K562 (cell line): ENCODE results near the gene BAZ2A. TPM values are rescaled to one million over a fixed set of nuclear protein-coding genes. Genes with fewer than 3 reads are reported as not detected.

ENCODE experiments used
- ATAC-seq: fragments of 200-7000 bp; cut with Tn5 transposase; 3 replicates; pipeline ENCODE4 v1.9.1; 2020; ENCODE audit warnings: moderate library complexity
- BruUV-seq: library from RNA; stranded (reverse); fragments of 400-500 nt; replicated peaks from 2 replicates; lab custom pipeline; 2021; lab: Mats Ljungman, UMichigan
- CTCF ChIA-PET: fragments of 300-600 bp; formaldehyde crosslinking; extraction: SDS; loops from one replicate; lab custom pipeline; 2021; ENCODE audit warnings: low intra/inter-chr PET ratio; lab: Yijun Ruan, JAX
- POLR2A ChIA-PET: fragments of 300-600, 350-650 bp; sonication (Branson Sonifier 250); formaldehyde crosslinking; extraction: SDS; loops from one replicate; lab custom pipeline; 2021; ENCODE audit warnings: antibody characterized with exemption, inconsistent platforms; lab: Yijun Ruan, JAX
- DNase-seq, 4 experiments: peaks; one replicate each; pipeline versions ENCODE4 v3.0.0 to v3.0.0-alpha.2; 2011 to 2018; ENCODE audit warnings: low spot score in 3 of 4, mixed read lengths in 3 of 4; ENCODE audit errors: extremely low read depth in 1 of 4
- FAIRE-seq: peaks from 2 replicates; lab custom pipeline; 2011; peaks lifted over from hg19 to GRCh38; lab: Jason Lieb, UNC
- H2AFZ ChIP-seq: 2 replicates; pipeline ENCODE4 v1.6.0; 2011; ENCODE audit warnings: low read depth, low read length, control low read depth, inconsistent platforms
- H3K27ac ChIP-seq: fragments of 200-600 bp; 3 replicates; pipeline ENCODE4 v1.8.0; 2011; ENCODE audit warnings: low read depth, mild to moderate bottlenecking, control low read depth, inconsistent platforms, low read length, moderate library complexity, mixed read lengths; ENCODE audit errors: extremely low read depth
- H3K27me3 ChIP-seq, 2 experiments: fragments of 300-600 bp in 1 of 2; 2 replicates in 1 of 2; 3 replicates in 1 of 2; pipeline versions ENCODE4 v1.6.0 to v1.8.0; 2011; ENCODE audit warnings: inconsistent platforms in 2 of 2, low read length in 2 of 2, mild to moderate bottlenecking in 1 of 2, mixed read lengths in 1 of 2, moderate library complexity in 1 of 2; ENCODE audit not compliant: control insufficient read depth in 2 of 2, insufficient read depth in 2 of 2
- H3K36me3 ChIP-seq: fragments of 300-600 bp; 3 replicates; pipeline ENCODE4 v1.8.0; 2011; ENCODE audit warnings: mild to moderate bottlenecking, low read length, inconsistent platforms; ENCODE audit not compliant: control insufficient read depth, insufficient read depth
- H3K4me1 ChIP-seq, 2 experiments: fragments of 200-600 bp in 1 of 2; replicated peaks in 1 of 2; 2 replicates in 1 of 2; 3 replicates in 1 of 2; pipeline versions ENCODE4 v1.5.1 to v1.8.0; 2011; ENCODE audit warnings: inconsistent platforms in 2 of 2, low read length in 2 of 2, mild to moderate bottlenecking in 1 of 2, mixed read lengths in 1 of 2, moderate library complexity in 1 of 2; ENCODE audit not compliant: control insufficient read depth in 2 of 2, insufficient read depth in 2 of 2
- H3K4me2 ChIP-seq: 2 replicates; pipeline ENCODE4 v1.6.1; 2011; ENCODE audit warnings: low read length, control low read depth, inconsistent platforms, mixed read lengths; ENCODE audit not compliant: insufficient read depth
- H3K4me3 ChIP-seq: fragments of 200-600 bp; sonication (generic), shearing (Covaris generic); 2 replicates; pipeline ENCODE4 v1.5.1; 2016; ENCODE audit warnings: control low read depth, inconsistent platforms
- H3K79me2 ChIP-seq: fragments of 200-600 bp; 3 replicates; pipeline ENCODE4 v1.8.0; 2011; ENCODE audit warnings: low read length, inconsistent platforms; ENCODE audit not compliant: control insufficient read depth, insufficient read depth
- H3K9ac ChIP-seq, 2 experiments: 2 replicates each; pipeline versions ENCODE4 v1.6.0 to v1.6.1; 2011; ENCODE audit warnings: low read depth in 2 of 2, low read length in 2 of 2, control low read depth in 1 of 2, inconsistent platforms in 1 of 2, mild to moderate bottlenecking in 1 of 2, mixed read lengths in 1 of 2; ENCODE audit not compliant: insufficient read depth in 1 of 2
- H3K9me1 ChIP-seq: one replicate; pipeline ENCODE4 v1.6.0; 2011; ENCODE audit warnings: inconsistent platforms, mild to moderate bottlenecking, low read length, moderate library complexity; ENCODE audit not compliant: control insufficient read depth, insufficient read depth
- H3K9me3 ChIP-seq: replicated peaks from 2 replicates; pipeline ENCODE4 v1.5.1; 2011; ENCODE audit warnings: low read depth, low read length, inconsistent platforms; ENCODE audit not compliant: control insufficient read depth, insufficient read depth
- H4K20me1 ChIP-seq: replicated peaks from 2 replicates; pipeline ENCODE4 v1.6.1; 2011; ENCODE audit warnings: low read length, inconsistent platforms, mixed read lengths; ENCODE audit not compliant: control insufficient read depth, insufficient read depth
- CAMTA2 ChIP-seq: fragments of 250-450 bp; sonication (Bioruptor Pico); conservative IDR thresholded peaks from 2 replicates; pipeline ENCODE4 v1.5.1; 2022
- FOXJ3 ChIP-seq: sonication (generic); formaldehyde crosslinking; IDR thresholded peaks from 2 replicates; pipeline ENCODE4 v1.4.0; 2020; ENCODE audit warnings: mild to moderate bottlenecking, missing genetic modification reagents
- HDAC2 ChIP-seq: fragments of 450-650 bp; IDR thresholded peaks from 2 replicates; pipeline ENCODE4 v1.6.1; 2016; ENCODE audit warnings: mild to moderate bottlenecking
- MTA3 ChIP-seq: fragments of 450-650 bp; formaldehyde crosslinking; IDR thresholded peaks from 2 replicates; pipeline ENCODE4 v1.6.1; 2017; ENCODE audit warnings: mild to moderate bottlenecking, borderline replicate concordance
- ZNF280B ChIP-seq: fragments of 250-450 bp; sonication (Bioruptor Pico); IDR thresholded peaks from 2 replicates; pipeline ENCODE4 v1.5.1; 2021; ENCODE audit warnings: mild to moderate bottlenecking
- WGBS: fragments of 100-300 bp; shearing (Covaris generic); methylation state at CpG from one replicate; pipeline ENCODE4 v1.1.6; 2016; ENCODE audit warnings: low coverage, mixed read lengths; ENCODE audit not compliant: insufficient coverage; ENCODE audit errors: missing lambda C conversion rate; 5-methylcytosine and 5-hydroxymethylcytosine counted together
- in situ Hi-C: fragments of 300-500 bp; cut with MboI; formaldehyde crosslinking; loops from 4 replicates; pipeline ENCODE4 v1.15.0; 2018; ENCODE audit warnings: inconsistent platforms, mixed read lengths
- intact Hi-C: fragments of 100-400 bp; cut with micrococcal nuclease; formaldehyde crosslinking; loops from 2 replicates; pipeline ENCODE4 v1.14.2; 2022
- polyA plus RNA-seq, 8 experiments: library from polyadenylated mRNA; depleted of rRNA in 4 of 8; stranded (reverse) in 5 of 8; unstranded in 3 of 8; fragments of >200 nt; fragmentation: Nextera tagmentation in 2 of 8; fragmentation: Illumina TruSeq in 1 of 8; extraction: Ambion mirVana in 2 of 8; extraction: Trizol in 1 of 8; gene quantifications; 2 replicates each; pipeline versions ENCODE4 v1.2.1 to v1.2.3, GENCODE V29; 2011 to 2014; ENCODE audit warnings: inconsistent platforms in 1 of 8, missing spikeins in 1 of 8
- total RNA-seq, 7 experiments: library from RNA; depleted of rRNA in 6 of 7; stranded (reverse); fragments of >200 nt in 6 of 7; fragmentation: Illumina TruSeq in 2 of 7; extraction: Trizol in 2 of 7; gene quantifications; 2 replicates each; pipeline versions ENCODE4 v1.2.1 to v1.2.3, GENCODE V29; 2011 to 2021; ENCODE audit warnings: low replicate concordance in 1 of 7

The BAZ2A gene
- total and polyA plus RNA-seq, 9 of the 15 experiments (the other 6 are each of a cell fraction or from before 2014, with no cell fraction given), result 4.5 to 86.4 (median 26.2) TPM

DNA sequence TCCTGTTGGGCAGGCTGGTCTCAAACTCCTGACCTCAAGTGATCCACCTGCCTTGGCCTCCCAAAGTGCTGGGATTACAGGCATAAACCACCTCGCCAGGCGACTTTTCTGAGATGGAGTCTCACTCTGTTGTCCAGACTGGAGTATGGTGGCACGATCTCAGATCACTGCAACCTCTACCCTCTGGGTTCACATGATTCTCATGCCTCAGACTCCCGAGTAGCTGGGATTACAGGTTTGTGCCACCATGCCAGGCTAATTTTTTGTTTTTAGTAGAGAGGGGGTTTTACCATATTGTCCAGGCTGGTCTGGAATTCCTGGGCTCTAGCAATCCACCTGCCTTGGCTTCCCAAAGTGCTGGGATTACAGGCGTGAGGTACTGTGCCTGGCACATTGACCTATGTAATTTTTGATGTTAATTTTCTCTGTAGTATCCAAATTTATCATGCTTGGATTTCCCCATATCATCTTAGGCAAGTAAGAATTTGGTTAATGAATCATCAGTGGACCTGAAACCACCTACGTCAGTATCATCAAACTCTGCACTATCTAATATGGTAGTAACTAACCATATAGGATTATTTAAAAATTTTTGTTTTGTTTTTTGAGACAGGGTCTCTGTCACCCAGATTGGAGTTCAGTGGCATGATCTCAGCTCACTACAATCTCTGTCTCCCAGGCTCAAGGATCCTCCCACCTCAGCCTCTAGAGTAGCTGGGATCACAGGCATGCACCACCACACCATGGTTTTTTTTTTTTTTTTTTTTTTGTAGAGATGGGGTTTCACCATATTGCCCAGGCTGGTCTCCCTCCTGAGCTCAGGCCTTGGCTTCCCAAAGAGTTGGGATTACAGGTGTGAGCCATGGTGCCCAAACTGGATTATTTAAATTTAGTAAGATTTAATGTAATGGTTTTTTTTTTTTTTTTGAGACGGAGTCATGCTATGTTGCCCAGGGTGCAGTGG lies 27.6 kb upstream of the BAZ2A start:
- H3K27me3 ChIP-seq, result no peaks in the 10 kb centered on the region
- no TSS peak for BruUV-seq
- 69% methylated on average over 7 of the region's 7 CpGs for WGBS
- H4K20me1 ChIP-seq, result no peaks in the 10 kb centered on the region
- no peaks in the 10 kb centered on the region; a peak in 1 of 5 replicates for H3K4me1 ChIP-seq
- CTCF ChIA-PET, result no interaction called here
- intact Hi-C loops, result no loop called here
- in situ Hi-C loops, result no loop called here
- H3K27ac ChIP-seq, result no peak overlapping the region
- ATAC-seq (no peak), FAIRE-seq (no peak), DNase-seq (no peak)
- no peak overlapping the region for H3K9ac ChIP-seq
- H3K4me2 ChIP-seq, result no peak overlapping the region
- H2AFZ ChIP-seq, result no peak overlapping the region
- H3K36me3 ChIP-seq, result no peaks in the 10 kb centered on the region; the same call in 2 of the 3 replicates
- POLR2A ChIA-PET, result interaction anchor here (1.1 to 1.7 kb wide), 5 partner anchors 8 to 30 kb away, joined by 3 to 6 read pairs (median 4); partner anchors contain the start of gene PTGES3
- no peaks in the 10 kb centered on the region; the same call in none of the 2 replicates for H3K9me3 ChIP-seq
- H3K9me1 ChIP-seq, result no peaks in the 10 kb centered on the region
- no peaks in the 10 kb centered on the region for H3K79me2 ChIP-seq
- no peak for TF ChIP-seq HDAC2
- no peak for TF ChIP-seq FOXJ3 (CRISPR knock-in tag)
- TF ChIP-seq MTA3, result no peak
- TF ChIP-seq ZNF280B, result no peak
- no peak for TF ChIP-seq CAMTA2 (CRISPR knock-in tag)
- H3K4me3 ChIP-seq, result no peak overlapping the region
